Mucosa of descending colon (tissue), 3 donors: ENCODE results near the gene CACYBP. TPM values are rescaled to one million over a fixed set of nuclear protein-coding genes. Genes with fewer than 3 reads are reported as not detected.
A peak's percentile ranks its signal among the peaks of the same experiment; 100 is the strongest.

ENCODE experiments used
- ATAC-seq: fragments of 200-7000 bp; cut with Tn5 transposase; one replicate; pipeline ENCODE4 v1.9.1; 2020; ENCODE audit warnings: mild to moderate bottlenecking, moderate library complexity
- DNase-seq, 3 donors: peaks; one replicate each; pipeline ENCODE4 v3.0.0-alpha.2; 2020
- H3K36me3 ChIP-seq: fragments of 200-600 bp; one replicate; pipeline ENCODE4 v1.8.0; 2021; ENCODE audit warnings: low read depth, mild to moderate bottlenecking
- H3K4me1 ChIP-seq: fragments of 200-600 bp; one replicate; pipeline ENCODE4 v1.8.0; 2021; ENCODE audit warnings: low read depth, mild to moderate bottlenecking
- H3K4me3 ChIP-seq: fragments of 200-600 bp; one replicate; pipeline ENCODE4 v1.8.0; 2021; ENCODE audit warnings: mild to moderate bottlenecking
- H3K9me3 ChIP-seq: fragments of 200-600 bp; one replicate; pipeline ENCODE4 v1.8.0; 2021; ENCODE audit warnings: mild to moderate bottlenecking
- intact Hi-C, 2 donors: fragments of 100-400 bp; cut with DNase I in 1 of 2; cut with micrococcal nuclease in 1 of 2; formaldehyde crosslinking; loops; one replicate each; pipeline versions ENCODE4 v1.11.0 to v1.11.1; 2022; cut with DNase I, micrococcal nuclease
- total RNA-seq, 3 donors: library from RNA; stranded (reverse); fragmentation: NEBNext Ultra II Directional in 2 of 3; extraction: Animal tissue kit (Norgen Biotek cat#: 25700) in 2 of 3; gene quantifications; one replicate each; pipeline versions ENCODE4 v1.2.1 to v1.2.4, GENCODE V29; 2021 to 2023
- TF ChIP-seq, protein P1 (sequence below): fragments of 200-600 bp; IDR thresholded peaks from one replicate; pipeline ENCODE4 v1.8.0; 2022; ENCODE audit warnings: antibody characterized with exemption, mild to moderate bottlenecking
- donor health status: DM: no; HTN: no; CAD: no; lungs with moderate emphysema.
- donor health status: DM: no; HTN: no; CAD: no.
- donor health status: DM: no; HTN: yes; CAD: no.

CACYBP gene
- total RNA-seq, 3 donors from 2014 or later, result 43.6 to 103 (median 67.9) TPM

DNA sequence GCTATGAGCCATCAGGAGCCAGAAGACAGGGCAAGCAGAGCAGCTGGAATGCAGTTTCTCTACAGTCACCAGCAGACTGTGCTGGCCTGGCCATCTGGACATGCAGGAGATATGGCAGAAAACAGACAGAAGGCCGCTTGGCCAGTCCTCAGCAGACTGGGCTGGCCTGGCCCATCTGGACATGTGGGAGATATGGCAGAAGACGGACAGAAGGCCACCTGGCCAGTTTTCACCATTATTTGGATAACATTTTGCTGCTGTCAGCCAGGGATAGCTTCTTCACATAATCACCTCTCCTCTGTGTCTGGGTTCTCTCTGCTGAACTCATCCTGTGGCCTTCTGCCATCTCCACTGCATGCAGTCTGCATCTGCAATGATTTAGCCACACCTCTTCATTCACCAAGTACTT lies 25.0 kb upstream of the CACYBP start:
- DNase-seq (no peak), ATAC-seq (peak; percentile 21)
- Histone ChIP-seq H3K9me3 (no peaks in the 10 kb centered on the region), H3K36me3 (no peaks in the 10 kb centered on the region), H3K4me1 (no peaks in the 10 kb centered on the region), H3K4me3 (no peak overlapping the region)
- intact Hi-C loops, result no loop called here
- TF ChIP-seq, protein P1, sequence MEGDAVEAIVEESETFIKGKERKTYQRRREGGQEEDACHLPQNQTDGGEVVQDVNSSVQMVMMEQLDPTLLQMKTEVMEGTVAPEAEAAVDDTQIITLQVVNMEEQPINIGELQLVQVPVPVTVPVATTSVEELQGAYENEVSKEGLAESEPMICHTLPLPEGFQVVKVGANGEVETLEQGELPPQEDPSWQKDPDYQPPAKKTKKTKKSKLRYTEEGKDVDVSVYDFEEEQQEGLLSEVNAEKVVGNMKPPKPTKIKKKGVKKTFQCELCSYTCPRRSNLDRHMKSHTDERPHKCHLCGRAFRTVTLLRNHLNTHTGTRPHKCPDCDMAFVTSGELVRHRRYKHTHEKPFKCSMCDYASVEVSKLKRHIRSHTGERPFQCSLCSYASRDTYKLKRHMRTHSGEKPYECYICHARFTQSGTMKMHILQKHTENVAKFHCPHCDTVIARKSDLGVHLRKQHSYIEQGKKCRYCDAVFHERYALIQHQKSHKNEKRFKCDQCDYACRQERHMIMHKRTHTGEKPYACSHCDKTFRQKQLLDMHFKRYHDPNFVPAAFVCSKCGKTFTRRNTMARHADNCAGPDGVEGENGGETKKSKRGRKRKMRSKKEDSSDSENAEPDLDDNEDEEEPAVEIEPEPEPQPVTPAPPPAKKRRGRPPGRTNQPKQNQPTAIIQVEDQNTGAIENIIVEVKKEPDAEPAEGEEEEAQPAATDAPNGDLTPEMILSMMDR, result no peak

DNA sequence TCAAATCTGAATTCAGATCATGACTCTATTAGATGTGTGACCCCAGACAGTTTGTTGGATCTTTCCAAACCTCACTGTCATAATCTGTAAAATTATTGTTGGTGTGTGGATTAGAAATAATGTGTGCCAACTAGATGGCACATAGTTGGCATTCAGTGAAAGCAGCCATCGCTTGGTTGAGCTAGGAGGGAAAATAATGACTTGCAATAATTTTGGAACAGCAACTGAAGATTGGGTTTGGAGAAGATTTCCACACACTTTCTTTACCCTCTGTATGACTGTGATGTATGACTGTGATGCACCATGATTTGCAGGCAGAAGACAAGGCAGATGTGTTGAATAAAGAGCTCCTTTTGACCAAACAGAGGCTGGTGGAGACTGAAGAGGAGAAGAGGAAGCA lies 24.0 kb upstream of the CACYBP start:
- intact Hi-C loops, result no loop called here
- TF ChIP-seq, protein P1, result no peak
- H3K4me1 ChIP-seq, result no peaks in the 10 kb centered on the region
- no peaks in the 10 kb centered on the region for H3K36me3 ChIP-seq
- ATAC-seq, result no peak
- no peak overlapping the region for H3K4me3 ChIP-seq
- no peaks in the 10 kb centered on the region for H3K9me3 ChIP-seq
- no peak for DNase-seq

DNA sequence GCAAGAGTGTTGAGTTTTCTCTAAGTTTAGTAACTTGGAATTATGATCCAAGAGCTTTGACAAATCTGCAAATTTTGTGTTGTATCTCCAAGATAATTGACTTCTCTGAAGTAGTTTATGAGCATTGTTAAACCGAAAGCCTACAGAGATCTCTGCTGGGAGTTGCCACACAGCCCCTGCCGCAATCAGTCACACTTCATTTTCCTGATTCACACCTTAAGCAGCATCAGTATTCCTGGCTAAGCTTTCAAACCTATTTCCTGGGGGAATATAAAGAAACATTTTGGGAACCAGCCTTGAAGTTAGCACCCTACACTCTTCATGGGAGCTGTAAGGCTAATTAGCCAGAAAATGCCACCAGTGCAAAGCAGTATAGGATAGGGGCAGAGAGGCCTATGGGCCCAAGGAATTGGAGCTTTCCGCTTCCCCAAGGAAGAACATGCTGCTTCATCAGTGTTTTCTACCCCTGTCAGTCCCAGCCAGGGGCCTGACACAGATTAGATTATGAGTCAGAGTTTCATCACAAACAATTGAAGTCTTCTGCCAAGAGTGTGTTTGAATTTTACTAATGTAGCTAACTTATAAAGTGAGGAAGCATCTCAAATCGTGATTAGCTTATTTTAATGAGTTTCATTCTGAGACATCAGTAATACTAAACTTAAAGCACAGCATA lies 23.2 kb upstream of the CACYBP start:
- H3K9me3 ChIP-seq, result no peaks in the 10 kb centered on the region
- H3K4me3 ChIP-seq, result no peak overlapping the region
- H3K4me1 ChIP-seq, result no peaks in the 10 kb centered on the region
- ATAC-seq (peak; percentile 13), DNase-seq (no peak)
- TF ChIP-seq, protein P1, result no peak
- no peaks in the 10 kb centered on the region for H3K36me3 ChIP-seq
- intact Hi-C loops, result no loop called here

DNA sequence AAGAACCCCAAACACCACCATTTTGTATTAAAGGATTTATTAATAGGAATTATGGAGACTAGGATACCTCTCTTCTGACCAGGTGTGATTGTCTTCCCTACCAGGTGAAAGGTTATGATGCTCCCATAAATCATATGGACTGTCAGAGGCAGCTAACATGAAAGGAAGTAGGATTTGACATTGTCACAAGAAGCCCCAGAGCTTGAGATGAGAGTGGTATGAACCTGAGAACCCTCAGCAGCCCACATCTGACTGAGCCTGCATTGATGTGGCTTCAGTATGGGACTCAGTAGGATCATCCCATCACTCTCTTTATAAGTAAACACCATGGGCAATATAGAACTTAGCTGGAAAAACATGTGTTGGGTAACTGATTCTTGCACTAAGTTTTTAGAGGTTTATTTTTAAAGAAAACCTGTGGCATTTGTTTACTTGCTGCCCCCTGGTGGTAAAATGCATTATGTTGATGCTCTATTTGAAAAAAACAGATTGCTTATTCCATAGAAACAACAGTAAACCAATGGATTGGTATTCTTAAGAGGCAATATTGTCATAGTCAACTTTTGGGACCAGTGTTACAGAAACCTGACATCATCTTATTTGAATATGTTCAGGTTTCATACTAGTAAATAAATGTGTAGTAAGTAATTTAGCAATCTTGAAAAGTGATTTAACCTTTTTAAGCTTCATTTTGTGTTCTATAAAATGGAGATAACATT lies 16.6 kb upstream of the CACYBP start:
- Histone ChIP-seq H3K4me3 (no peak overlapping the region), H3K9me3 (no peaks in the 10 kb centered on the region), H3K4me1 (no peaks in the 10 kb centered on the region), H3K36me3 (no peaks in the 10 kb centered on the region)
- DNase-seq (peak in 1 of 3 donors; percentile 81), ATAC-seq (no peak)
- intact Hi-C loops, result no loop called here
- TF ChIP-seq, protein P1, result peak; percentile 22

DNA sequence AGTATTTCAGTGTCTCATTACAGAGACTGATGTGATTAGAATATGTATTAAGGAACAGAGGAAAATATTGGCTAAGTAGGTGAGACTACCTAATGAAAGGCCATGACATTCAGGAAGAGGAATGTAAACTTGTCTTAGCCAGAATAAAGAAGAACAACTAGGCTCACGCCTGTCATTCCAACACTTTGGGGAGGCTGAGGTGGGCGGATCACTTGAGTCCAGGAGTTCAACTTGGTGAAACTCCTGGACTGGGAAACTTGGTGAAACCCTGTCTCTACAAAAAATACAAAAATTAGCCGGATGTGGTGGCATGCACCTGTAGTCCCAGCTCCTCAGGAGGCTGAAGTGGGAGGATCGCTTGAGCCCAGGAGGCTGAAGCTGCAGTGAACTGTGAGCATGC lies 14.8 kb upstream of the CACYBP start:
- DNase-seq, result no peak
- H3K9me3 ChIP-seq, result no peaks in the 10 kb centered on the region
- H3K4me1 ChIP-seq, result no peaks in the 10 kb centered on the region
- TF ChIP-seq, protein P1, result no peak
- no peak for ATAC-seq
- intact Hi-C loops, result no loop called here
- no peak overlapping the region for H3K4me3 ChIP-seq
- H3K36me3 ChIP-seq, result no peaks in the 10 kb centered on the region
